SK-N-SH (cell line): ENCODE results near the gene ADAMTS15. TPM values are rescaled to one million over a fixed set of nuclear protein-coding genes. Genes with fewer than 3 reads are reported as not detected.

Experiments
- CTCF ChIA-PET: fragments of 300-600, 350-600 bp; formaldehyde crosslinking; extraction: SDS; loops from one replicate; lab custom pipeline; 2021; lab: Yijun Ruan, JAX
- POLR2A ChIA-PET: fragments of 350-600 bp; sonication (Branson Sonifier 250); formaldehyde crosslinking; extraction: SDS; loops from one replicate; lab custom pipeline; 2020; ENCODE audit warnings: antibody characterized with exemption, inconsistent platforms; lab: Yijun Ruan, JAX
- DNase-seq: peaks from one replicate; pipeline ENCODE4 v3.0.0; 2012
- H2AFZ ChIP-seq: fragments of 200-600 bp; sonication (generic); 2 replicates; pipeline ENCODE4 v1.8.1; 2016; ENCODE audit warnings: antibody characterized with exemption, mild to moderate bottlenecking, low read depth
- H3F3A ChIP-seq: fragments of 200-600 bp; sonication (generic); replicated peaks from 2 replicates; pipeline ENCODE3; 2016; ENCODE audit warnings: antibody characterized with exemption, mild to moderate bottlenecking; ENCODE audit not compliant: insufficient read depth
- H3K27ac ChIP-seq, 2 experiments: fragments of 200-500 bp in 1 of 2; fragments of 200-600 bp in 1 of 2; sonication (Bioruptor generic) in 1 of 2; sonication (generic), shearing (Covaris generic) in 1 of 2; 2 replicates each; pipeline versions ENCODE4 v1.5.1 to v1.6.1; 2014 to 2016; ENCODE audit warnings: low read depth in 2 of 2, inconsistent platforms in 1 of 2, low read length in 1 of 2, mild to moderate bottlenecking in 1 of 2, mixed read lengths in 1 of 2
- H3K27me3 ChIP-seq: fragments of 200-600 bp; sonication (generic), shearing (Covaris generic); 2 replicates; pipeline ENCODE4 v1.6.1; 2016; ENCODE audit warnings: mixed run types; ENCODE audit not compliant: insufficient read depth
- H3K36me3 ChIP-seq, 2 experiments: fragments of 200-500 bp in 1 of 2; fragments of 200-600 bp in 1 of 2; sonication (Bioruptor generic) in 1 of 2; sonication (generic) in 1 of 2; replicated peaks in 1 of 2; 2 replicates each; pipeline versions ENCODE3 to v1.5.1; 2014 to 2016; ENCODE audit warnings: low read length in 1 of 2, mild to moderate bottlenecking in 1 of 2; ENCODE audit not compliant: insufficient read depth in 2 of 2, control insufficient read depth in 1 of 2
- H3K4me1 ChIP-seq, 2 experiments: fragments of 200-500 bp in 1 of 2; fragments of 200-600 bp in 1 of 2; sonication (Bioruptor generic) in 1 of 2; sonication (generic), shearing (Covaris generic) in 1 of 2; 2 replicates each; pipeline versions ENCODE4 v1.5.1 to v1.6.1; 2014 to 2016; ENCODE audit warnings: low read depth in 1 of 2, low read length in 1 of 2, mixed run types in 1 of 2; ENCODE audit not compliant: insufficient read depth in 2 of 2, control insufficient read depth in 1 of 2
- H3K4me2 ChIP-seq: fragments of 200-600 bp; sonication (generic), shearing (Covaris generic); 2 replicates; pipeline ENCODE4 v1.6.1; 2017; ENCODE audit warnings: mixed run types
- H3K4me3 ChIP-seq, 2 experiments: fragments of 200-500 bp in 1 of 2; fragments of 200-600 bp in 1 of 2; sonication (Bioruptor generic) in 1 of 2; sonication (generic), shearing (Covaris generic) in 1 of 2; 2 replicates each; pipeline versions ENCODE4 v1.5.1 to v1.8.1; 2014 to 2016; ENCODE audit warnings: low read depth in 2 of 2, inconsistent platforms in 1 of 2, low read length in 1 of 2, mild to moderate bottlenecking in 1 of 2, mixed read lengths in 1 of 2, moderate library complexity in 1 of 2
- H3K79me2 ChIP-seq: fragments of 200-600 bp; sonication (generic); 2 replicates; pipeline ENCODE4 v1.8.1; 2017; ENCODE audit warnings: mild to moderate bottlenecking; ENCODE audit not compliant: insufficient read depth
- H3K9ac ChIP-seq: fragments of 200-600 bp; sonication (generic); 2 replicates; pipeline ENCODE4 v1.6.1; 2017; ENCODE audit warnings: mixed run types
- H3K9me2 ChIP-seq: fragments of 200-600 bp; sonication (generic); 2 replicates; pipeline ENCODE4 v1.6.1; 2017; ENCODE audit warnings: mixed run types
- H3K9me3 ChIP-seq: fragments of 200-600 bp; sonication (generic); 2 replicates; pipeline ENCODE4 v1.6.1; 2017; ENCODE audit warnings: mixed run types, mild to moderate bottlenecking, moderate library complexity
- H4K20me1 ChIP-seq: fragments of 200-600 bp; sonication (generic); 2 replicates; pipeline ENCODE4 v1.6.1; 2017; ENCODE audit warnings: mild to moderate bottlenecking, mixed run types; ENCODE audit not compliant: insufficient read depth
- ELF1 ChIP-seq: IDR thresholded peaks from 2 replicates; pipeline ENCODE4 v1.4.0; 2012
- FOSL2 ChIP-seq: IDR thresholded peaks from 2 replicates; pipeline ENCODE4 v1.4.0; 2012; ENCODE audit warnings: low read depth, mild to moderate bottlenecking, moderate library complexity, borderline replicate concordance
- FOXM1 ChIP-seq: IDR thresholded peaks from 2 replicates; pipeline ENCODE4 v1.4.0; 2012; ENCODE audit warnings: low read depth, mild to moderate bottlenecking
- GABPA ChIP-seq: IDR thresholded peaks from 2 replicates; pipeline ENCODE4 v1.4.0; 2012; ENCODE audit warnings: low read depth, mild to moderate bottlenecking
- GATA2 ChIP-seq: sonication (generic); formaldehyde crosslinking; IDR thresholded peaks from 2 replicates; pipeline ENCODE4 v1.5.0; 2020; ENCODE audit warnings: mild to moderate bottlenecking, missing genetic modification reagents
- JUND ChIP-seq: IDR thresholded peaks from 2 replicates; pipeline ENCODE4 v1.4.0; 2012
- NRF1 ChIP-seq: IDR thresholded peaks from 2 replicates; pipeline ENCODE4 v1.6.1; 2012; ENCODE audit warnings: low read depth, mild to moderate bottlenecking, low read length
- RAD21 ChIP-seq: IDR thresholded peaks from 2 replicates; pipeline ENCODE4 v1.6.1; 2012; ENCODE audit warnings: mild to moderate bottlenecking, low read length
- REST ChIP-seq: IDR thresholded peaks from 2 replicates; pipeline ENCODE4 v1.6.1; 2012; ENCODE audit warnings: mild to moderate bottlenecking, low read depth, low read length, moderate library complexity
- RFX5 ChIP-seq: IDR thresholded peaks from 2 replicates; pipeline ENCODE4 v1.6.1; 2012; ENCODE audit warnings: mild to moderate bottlenecking, improper control_type of control experiment, low read length
- SIN3A ChIP-seq: IDR thresholded peaks from 2 replicates; pipeline ENCODE4 v1.6.1; 2012; ENCODE audit warnings: low read depth, mild to moderate bottlenecking, low read length, moderate library complexity, borderline replicate concordance
- SMC3 ChIP-seq: IDR thresholded peaks from 2 replicates; pipeline ENCODE4 v1.6.1; 2012; ENCODE audit warnings: low read depth, low read length, improper control_type of control experiment
- TAF1 ChIP-seq: IDR thresholded peaks from 2 replicates; pipeline ENCODE4 v1.6.1; 2012; ENCODE audit warnings: low read depth, mild to moderate bottlenecking, low read length, moderate library complexity, borderline replicate concordance
- USF2 ChIP-seq: fragments of 150-350 bp; IDR thresholded peaks from 2 replicates; pipeline ENCODE4 v1.6.1; 2017; ENCODE audit warnings: antibody characterized with exemption, low read length, low read depth, borderline replicate concordance
- YY1 ChIP-seq: IDR thresholded peaks from 2 replicates; pipeline ENCODE4 v1.4.0; 2012; ENCODE audit warnings: low read depth, mild to moderate bottlenecking
- ZBTB33 ChIP-seq: IDR thresholded peaks from 2 replicates; pipeline ENCODE4 v1.4.0; 2012; ENCODE audit warnings: low read depth, borderline replicate concordance
- WGBS: methylation state at CpG from one replicate; pipeline ENCODE4 v1.1.6; 2017; ENCODE audit warnings: low lambda C conversion rate; 5-methylcytosine and 5-hydroxymethylcytosine counted together
- polyA plus RNA-seq, 3 experiments: library from polyadenylated mRNA; depleted of rRNA; stranded (reverse); fragments of >200 nt; gene quantifications; 2 replicates each; pipeline ENCODE4 v1.2.3, GENCODE V29; 2012

ADAMTS15 gene
- polyA plus RNA-seq, 1 of the 3 experiments (the other 2 are of a cell fraction) = 1.1 TPM

GRCh38 chr11:130473795-130474377, 25.4 kb downstream of the ADAMTS15 start:
- WGBS = 86% methylated on average over 10 of the region's 21 CpGs
- Histone ChIP-seq H3K79me2 (no peaks in the 10 kb centered on the region), H3K4me2 (no peak overlapping the region), H4K20me1 (no peaks in the 10 kb centered on the region), H3K9ac (no peak overlapping the region), H2AFZ (no peak overlapping the region), H3K27me3 (no peaks in the 10 kb centered on the region), H3K9me3 (no peaks in the 10 kb centered on the region), H3K27ac (no peak overlapping the region), H3K4me1 (peaks cover 6 to 13% of the 10 kb centered on the region in 2 experiments; a peak in 3 of 4 replicates), H3F3A (peaks cover 16% of the 10 kb centered on the region), H3K4me3 (no peak overlapping the region), H3K36me3 (no peaks in the 10 kb centered on the region)
- ChIA-PET POLR2A (no interaction called here), CTCF (interaction anchor here (1.8 kb wide), 1 partner anchor 388 kb away, joined by 7 read pairs; no protein-coding TSS in a partner anchor)
- DNase-seq = no peak
- TF ChIP-seq FOSL2 (no peak), REST (no peak), USF2 (no peak), ELF1 (no peak), NRF1 (no peak), GABPA (no peak), TAF1 (no peak), FOXM1 (no peak)
- TF ChIP-seq, all 33 proteins: peak for 0
- H3K9me2 ChIP-seq = no peaks in the 10 kb centered on the region

GRCh38 chr11:130474637-130475400, 26.4 kb downstream of the ADAMTS15 start:
- Histone ChIP-seq H3K9ac (no peak overlapping the region), H3K9me3 (no peaks in the 10 kb centered on the region), H3K4me1 (peaks cover 8 to 22% of the 10 kb centered on the region in 2 experiments; a peak in 3 of 4 replicates), H2AFZ (no peak overlapping the region), H4K20me1 (no peaks in the 10 kb centered on the region), H3K9me2 (no peaks in the 10 kb centered on the region), H3K4me2 (no peak overlapping the region), H3K79me2 (no peaks in the 10 kb centered on the region), H3K27me3 (no peaks in the 10 kb centered on the region), H3K4me3 (no peak overlapping the region), H3K36me3 (no peaks in the 10 kb centered on the region), H3K27ac (no peak overlapping the region), H3F3A (peaks cover 16% of the 10 kb centered on the region)
- 82% methylated on average over 8 of the region's 12 CpGs for WGBS
- CTCF ChIA-PET = interaction anchor here (1.8 kb wide), 1 partner anchor 387 kb away, joined by 7 read pairs; no protein-coding TSS in a partner anchor
- DNase-seq = peak; percentile 9
- POLR2A ChIA-PET = no interaction called here
- TF ChIP-seq USF2 (no peak), ZBTB33 (no peak), JUND (no peak), SMC3 (no peak), GATA2 (CRISPR knock-in tag) (no peak), SIN3A (no peak), FOSL2 (no peak), YY1 (no peak), RAD21 (no peak), RFX5 (no peak), ELF1 (no peak)
